Right atrium auricular region (tissue), 2 donors: ENCODE results near the gene LAMC3. TPM values are rescaled to one million over a fixed set of nuclear protein-coding genes. Genes with fewer than 3 reads are reported as not detected.

Source experiments
- DNase-seq: peaks from one replicate; pipeline ENCODE4 v3.0.0-alpha.2; 2019; ENCODE audit warnings: low spot score
- H3K27ac ChIP-seq, 2 donors: fragments of 200-600 bp; sonication (generic); 1 replicate in 1 of 2; 2 replicates in 1 of 2; pipeline ENCODE4 v1.5.1; 2016 to 2019
- H3K27me3 ChIP-seq, 2 donors: fragments of 200-600 bp; sonication (generic); one replicate each; pipeline versions ENCODE4 v1.5.1 to v1.6.0; 2017 to 2019
- H3K36me3 ChIP-seq: fragments of 200-600 bp; sonication (generic); one replicate; pipeline ENCODE4 v1.5.1; 2016
- H3K4me1 ChIP-seq, 2 donors: fragments of 200-600 bp; sonication (generic); one replicate each; pipeline versions ENCODE4 v1.5.1 to v1.6.0; 2017 to 2019
- H3K4me3 ChIP-seq, 2 donors: fragments of 200-600 bp; sonication (generic); 1 replicate in 1 of 2; 2 replicates in 1 of 2; pipeline ENCODE4 v1.5.1; 2017 to 2019; ENCODE audit warnings: mild to moderate bottlenecking in 1 of 2, moderate library complexity in 1 of 2
- H3K9me3 ChIP-seq, 2 donors: fragments of 200-600 bp; sonication (generic); one replicate each; pipeline ENCODE4 v1.5.1; 2019
- total RNA-seq, 2 donors: library from RNA; depleted of rRNA; stranded (reverse); fragments of >200 nt; gene quantifications; one replicate each; pipeline ENCODE4 v1.1.0, GENCODE V29; 2016
- TF ChIP-seq, protein P1 (sequence below), 2 donors: fragments of 200-600 bp; sonication (generic); IDR thresholded peaks; one replicate each; pipeline ENCODE4 v1.5.1; 2019; ENCODE audit warnings: antibody characterized with exemption in 2 of 2

LAMC3 gene
- total RNA-seq, 2 donors from 2014 or later, result 0.56 to 1.6 TPM

DNA sequence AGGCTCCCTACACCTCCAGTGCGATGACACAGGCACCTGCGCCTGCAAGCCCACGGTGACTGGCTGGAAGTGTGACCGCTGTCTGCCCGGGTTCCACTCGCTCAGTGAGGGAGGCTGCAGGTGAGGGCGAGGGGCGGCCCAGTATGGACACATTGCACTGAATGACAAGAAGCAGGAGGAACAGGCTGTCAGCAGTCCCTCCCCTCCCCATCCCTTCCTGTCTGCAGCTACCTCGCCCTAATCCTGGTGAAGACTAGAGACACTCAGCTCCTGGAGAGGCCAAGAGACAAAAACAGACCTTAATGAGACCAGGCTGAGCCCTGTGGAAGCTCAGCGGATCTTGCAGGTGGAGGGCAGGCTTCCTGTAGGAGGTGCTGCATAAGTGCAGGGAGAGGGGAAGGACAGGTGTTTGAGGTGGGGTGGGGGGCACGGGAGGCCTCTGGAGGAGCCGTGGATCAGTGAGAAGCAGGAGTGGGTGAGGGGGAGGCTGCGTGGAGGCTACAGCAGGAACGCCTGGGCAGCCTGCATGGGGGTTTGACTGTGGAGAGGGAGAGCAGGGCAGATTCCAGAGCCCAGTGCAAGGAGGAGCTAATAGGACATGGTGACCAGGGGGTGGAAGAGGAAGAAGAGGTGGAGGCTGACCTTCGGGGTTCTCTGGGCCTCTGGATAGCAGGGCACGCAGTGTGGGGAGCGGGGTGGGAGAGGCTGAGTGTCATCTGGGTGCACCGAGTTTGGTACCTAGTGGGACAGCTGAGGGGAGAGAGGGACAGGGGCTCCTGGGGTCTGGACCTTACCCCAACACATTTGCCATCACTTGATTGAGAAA lies 30.4 kb downstream of the LAMC3 start:
- H3K4me1 ChIP-seq, result peaks cover 0 to 20% of the 10 kb centered on the region in 2 donors
- no peak overlapping the region for H3K4me3 ChIP-seq
- no peak for DNase-seq
- no peaks in the 10 kb centered on the region for H3K9me3 ChIP-seq
- H3K36me3 ChIP-seq, result no peaks in the 10 kb centered on the region
- H3K27ac ChIP-seq, result no peak overlapping the region
- H3K27me3 ChIP-seq, result no peaks in the 10 kb centered on the region
- TF ChIP-seq, protein P1, sequence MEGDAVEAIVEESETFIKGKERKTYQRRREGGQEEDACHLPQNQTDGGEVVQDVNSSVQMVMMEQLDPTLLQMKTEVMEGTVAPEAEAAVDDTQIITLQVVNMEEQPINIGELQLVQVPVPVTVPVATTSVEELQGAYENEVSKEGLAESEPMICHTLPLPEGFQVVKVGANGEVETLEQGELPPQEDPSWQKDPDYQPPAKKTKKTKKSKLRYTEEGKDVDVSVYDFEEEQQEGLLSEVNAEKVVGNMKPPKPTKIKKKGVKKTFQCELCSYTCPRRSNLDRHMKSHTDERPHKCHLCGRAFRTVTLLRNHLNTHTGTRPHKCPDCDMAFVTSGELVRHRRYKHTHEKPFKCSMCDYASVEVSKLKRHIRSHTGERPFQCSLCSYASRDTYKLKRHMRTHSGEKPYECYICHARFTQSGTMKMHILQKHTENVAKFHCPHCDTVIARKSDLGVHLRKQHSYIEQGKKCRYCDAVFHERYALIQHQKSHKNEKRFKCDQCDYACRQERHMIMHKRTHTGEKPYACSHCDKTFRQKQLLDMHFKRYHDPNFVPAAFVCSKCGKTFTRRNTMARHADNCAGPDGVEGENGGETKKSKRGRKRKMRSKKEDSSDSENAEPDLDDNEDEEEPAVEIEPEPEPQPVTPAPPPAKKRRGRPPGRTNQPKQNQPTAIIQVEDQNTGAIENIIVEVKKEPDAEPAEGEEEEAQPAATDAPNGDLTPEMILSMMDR (IDR thresholded peaks at IDR 0.05), result no peak

DNA sequence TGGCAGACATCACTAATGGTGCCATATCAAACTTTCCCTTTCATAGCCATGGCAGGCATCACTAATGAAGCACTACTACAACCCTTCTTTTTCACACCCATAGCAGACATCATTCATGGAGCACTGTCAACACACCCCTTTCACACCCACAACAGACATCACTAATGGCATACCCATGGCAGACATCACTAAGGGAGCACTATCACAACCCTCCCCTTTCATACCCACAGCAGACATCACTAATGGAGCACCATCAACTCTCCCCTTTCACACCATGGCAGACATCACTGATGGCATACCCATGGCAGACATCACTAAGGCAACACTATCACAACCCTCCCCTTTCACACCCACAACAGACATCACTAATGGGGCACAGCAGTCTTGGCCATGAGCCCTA lies 33.7 kb downstream of the LAMC3 start:
- no peaks in the 10 kb centered on the region for H3K36me3 ChIP-seq
- H3K4me1 ChIP-seq, result peaks cover 0 to 12% of the 10 kb centered on the region in 2 donors
- DNase-seq, result no peak

DNA sequence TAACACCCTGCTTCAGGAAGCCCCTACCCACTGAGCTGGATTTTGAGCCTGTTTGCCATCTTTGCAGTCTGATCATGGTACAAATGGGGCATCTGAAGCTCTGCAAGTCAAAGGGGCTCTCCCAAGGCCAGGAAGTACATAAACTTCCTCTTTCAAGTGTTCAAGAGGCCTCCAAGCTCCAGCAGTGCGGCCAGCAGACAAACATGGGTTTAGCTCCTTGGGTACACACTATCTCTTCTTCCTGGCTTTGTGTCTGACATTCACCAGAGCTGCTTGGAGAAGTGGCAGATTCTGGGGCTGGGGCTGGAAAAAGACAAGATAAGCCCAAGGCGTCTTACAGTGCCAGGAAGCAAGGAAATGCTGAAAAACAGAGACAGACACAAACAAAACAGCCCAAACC lies 34.1 kb downstream of the LAMC3 start:
- Histone ChIP-seq H3K4me1 (peaks cover 0 to 8% of the 10 kb centered on the region in 2 donors), H3K27ac (no peak overlapping the region), H3K9me3 (no peaks in the 10 kb centered on the region), H3K36me3 (no peaks in the 10 kb centered on the region), H3K27me3 (no peaks in the 10 kb centered on the region), H3K4me3 (no peak overlapping the region)
- TF ChIP-seq, protein P1 (IDR thresholded peaks at IDR 0.05), result no peak
- no peak for DNase-seq

More for the DNA sequence above, 33.7 kb downstream of the LAMC3 start:
- Histone ChIP-seq H3K27me3 (no peaks in the 10 kb centered on the region), H3K9me3 (no peaks in the 10 kb centered on the region), H3K4me3 (no peak overlapping the region), H3K27ac (no peak overlapping the region)
- TF ChIP-seq, protein P1 (IDR thresholded peaks at IDR 0.05), result no peak

DNA sequence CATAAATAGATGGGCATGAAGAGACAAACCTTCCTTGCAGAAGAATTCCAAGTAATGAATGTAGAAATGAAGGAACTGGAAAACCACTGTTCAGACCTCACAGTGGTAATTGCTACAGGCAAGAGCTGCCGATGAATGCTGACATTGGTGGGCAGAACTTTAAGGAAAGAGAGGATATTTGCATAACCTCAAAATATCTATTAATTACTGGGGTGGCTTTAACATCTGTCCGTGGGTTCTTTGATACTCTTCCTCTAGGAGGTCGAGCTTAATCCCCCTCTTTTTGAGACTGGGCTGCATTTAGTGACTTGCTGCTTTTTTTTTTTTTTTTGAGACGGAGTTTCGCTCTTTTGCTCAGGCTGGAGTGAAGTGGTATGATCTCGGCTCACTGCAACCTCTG lies 34.7 kb downstream of the LAMC3 start:
- Histone ChIP-seq H3K4me1 (peaks cover 0 to 6% of the 10 kb centered on the region in 2 donors), H3K9me3 (no peaks in the 10 kb centered on the region), H3K27ac (no peak overlapping the region), H3K36me3 (no peaks in the 10 kb centered on the region), H3K4me3 (no peak overlapping the region), H3K27me3 (no peaks in the 10 kb centered on the region)
- no peak for DNase-seq
- TF ChIP-seq, protein P1 (IDR thresholded peaks at IDR 0.05), result no peak

DNA sequence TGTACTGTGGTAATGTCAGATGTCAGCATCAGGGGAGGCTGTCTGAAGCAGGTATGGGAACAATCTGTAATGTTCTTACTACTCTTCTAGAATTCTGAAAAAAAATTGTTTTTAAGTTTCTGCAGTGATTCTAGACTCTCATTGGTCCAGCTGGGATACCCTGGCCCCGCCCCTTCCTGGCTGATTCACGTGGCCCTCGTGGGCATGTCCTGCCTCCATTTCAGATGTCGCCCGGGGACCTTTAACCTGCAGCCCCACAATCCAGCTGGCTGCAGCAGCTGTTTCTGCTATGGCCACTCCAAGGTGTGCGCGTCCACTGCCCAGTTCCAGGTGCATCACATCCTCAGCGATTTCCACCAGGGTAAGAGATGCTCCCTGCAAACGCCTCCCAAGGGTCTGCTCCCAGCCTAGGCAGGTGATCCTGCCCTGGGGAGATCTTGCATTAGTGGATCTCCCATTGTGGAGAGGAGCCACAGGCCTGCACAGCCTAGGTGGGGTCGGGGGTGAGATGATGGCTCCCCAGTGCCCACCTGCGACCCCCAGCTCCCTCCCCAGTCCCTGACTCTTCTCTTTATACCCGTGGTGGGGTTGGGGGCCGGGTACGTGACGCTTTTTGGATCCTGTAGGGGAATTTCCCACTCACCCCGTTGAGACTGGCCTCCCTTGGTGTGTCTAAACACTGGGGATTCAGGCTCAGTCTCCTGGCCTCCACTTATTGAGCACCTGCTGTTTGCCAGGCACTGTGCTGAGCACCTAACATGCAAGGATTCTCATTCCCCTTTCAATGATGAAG lies 36.5 kb downstream of the LAMC3 start:
- Histone ChIP-seq H3K9me3 (no peaks in the 10 kb centered on the region), H3K4me1 (peaks cover 0 to 6% of the 10 kb centered on the region in 2 donors), H3K36me3 (no peaks in the 10 kb centered on the region), H3K4me3 (no peak overlapping the region), H3K27me3 (no peaks in the 10 kb centered on the region), H3K27ac (no peak overlapping the region)
- TF ChIP-seq, protein P1 (IDR thresholded peaks at IDR 0.05), result no peak
- no peak for DNase-seq
